Kidney (tissue), 14 donors: Measurements from ENCODE around the gene ZNF106. TPM values are rescaled to one million over a fixed set of nuclear protein-coding genes. Genes with fewer than 3 reads are reported as not detected.
A peak's percentile ranks its signal among the peaks of the same experiment; 100 is the strongest.

Experiments
- DNase-seq, 5 donors: peaks; one replicate each; pipeline ENCODE4 v3.0.0-alpha.2; 2013 to 2020
- FAIRE-seq: peaks from 2 replicates; lab custom pipeline; 2012; peaks lifted over from hg19 to GRCh38; lab: Jason Lieb, UNC
- H3K27ac ChIP-seq, 2 donors: one replicate each; pipeline ENCODE4 v1.7.0; 2013; ENCODE audit warnings: low read depth in 2 of 2, low read length in 2 of 2, inconsistent platforms in 1 of 2
- H3K27me3 ChIP-seq: one replicate; pipeline ENCODE4 v1.7.1; 2013; ENCODE audit warnings: low read length, inconsistent platforms; ENCODE audit not compliant: control insufficient read depth, insufficient read depth
- H3K36me3 ChIP-seq, 3 donors: one replicate each; pipeline versions ENCODE4 v1.7.0 to v1.7.1; 2013; ENCODE audit warnings: low read length in 3 of 3, control low read depth in 1 of 3, inconsistent platforms in 1 of 3; ENCODE audit not compliant: insufficient read depth in 3 of 3, control insufficient read depth in 2 of 3
- H3K4me1 ChIP-seq, 3 donors: one replicate each; pipeline versions ENCODE4 v1.7.0 to v1.7.1; 2013; ENCODE audit warnings: low read length in 3 of 3, inconsistent platforms in 1 of 3, low read depth in 1 of 3; ENCODE audit not compliant: control insufficient read depth in 2 of 3, insufficient read depth in 2 of 3
- H3K4me3 ChIP-seq, 3 donors: one replicate each; pipeline versions ENCODE4 v1.7.0 to v1.8.1; 2013; ENCODE audit warnings: low read length in 3 of 3, control low read depth in 1 of 3, inconsistent platforms in 1 of 3
- H3K9ac ChIP-seq, 3 donors: one replicate each; pipeline versions ENCODE4 v1.7.0 to v1.7.1; 2013; ENCODE audit warnings: low read length in 3 of 3, control low read depth in 1 of 3, inconsistent platforms in 1 of 3
- H3K9me3 ChIP-seq, 3 donors: one replicate each; pipeline versions ENCODE4 v1.7.0 to v1.7.1; 2013; ENCODE audit warnings: low read length in 3 of 3, control low read depth in 1 of 3, inconsistent platforms in 1 of 3; ENCODE audit not compliant: control insufficient read depth in 2 of 3, insufficient read depth in 1 of 3
- intact Hi-C: fragments of 100-400 bp; cut with DNase I; formaldehyde crosslinking; loops from one replicate; pipeline ENCODE4 v1.11.1; 2022
- polyA plus RNA-seq: library from polyadenylated mRNA; stranded (reverse); fragments of 350-450 nt; fragmentation: Illumina TruSeq; extraction: RNeasy Lipid Tissue Mini Kit (QIAGEN cat#74804); gene quantifications from one replicate; pipeline ENCODE4 v1.2.3, GENCODE V29; 2014; ENCODE audit warnings: low read depth, low replicate concordance; ENCODE audit not compliant: insufficient read depth
- total RNA-seq: library from RNA; stranded (reverse); fragmentation: NEBNext Ultra II Directional; extraction: Animal tissue kit (Norgen Biotek cat#: 25700); gene quantifications from one replicate; pipeline ENCODE4 v1.2.1, GENCODE V29; 2021
- TF ChIP-seq, protein P1 (sequence below): IDR thresholded peaks from 3 replicates; pipeline ENCODE4 v1.5.1; 2012; ENCODE audit warnings: mild to moderate bottlenecking, moderate library complexity, borderline replicate concordance; ENCODE audit not compliant: insufficient read depth; ENCODE audit errors: extremely low read depth
- donor health status: control.
- donor health status: control.
- donor health status: control.
- donor health status: control.
- donor health status: control.
- donor health status: DM: yes; HTN: yes; CAD: no.
- donor health status: Normal renal cell carcinoma (clear cell type).

ZNF106 gene
- total and polyA plus RNA-seq, 2 donors from 2014 or later = 7.2 to 52.0 TPM

DNA sequence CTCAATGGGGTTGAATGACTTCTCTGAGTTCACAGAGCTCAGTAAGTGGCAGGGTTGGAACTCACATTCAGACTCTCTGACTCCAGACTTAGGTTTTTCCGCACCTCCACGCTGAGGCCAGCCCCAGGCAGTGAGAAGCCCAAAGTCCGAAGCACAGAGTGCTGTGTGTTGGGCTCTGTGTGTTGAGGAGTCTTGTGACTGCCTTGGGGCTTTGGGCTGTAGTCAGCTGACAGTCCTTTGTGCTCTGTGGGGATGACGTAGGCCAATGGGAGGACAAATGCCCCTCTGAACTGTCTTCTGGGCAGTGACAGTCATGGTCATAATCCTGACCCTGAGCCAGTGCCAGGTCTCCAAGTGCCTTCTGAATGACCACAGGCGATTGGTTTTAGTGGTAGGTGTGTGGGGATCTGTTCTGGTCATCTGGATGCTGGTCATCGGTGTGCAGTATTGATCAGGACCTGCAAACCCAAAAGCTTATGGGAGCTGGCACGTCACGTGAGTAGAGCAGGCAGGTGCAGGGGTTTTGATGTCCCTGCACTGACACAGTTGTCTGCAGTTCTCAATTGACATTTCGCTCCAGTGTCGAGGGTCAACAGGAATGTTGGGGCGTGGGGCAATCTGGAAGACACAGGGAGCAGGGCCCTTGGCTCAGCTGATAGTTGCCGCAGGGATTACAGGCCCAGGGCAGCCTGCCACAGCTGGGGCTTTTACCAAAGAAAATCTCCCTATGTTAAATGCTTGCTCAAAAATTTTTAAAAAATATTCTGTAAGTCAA, 86.3 kb downstream of the ZNF106 start:
- Histone ChIP-seq H3K9ac (no peak overlapping the region), H3K36me3 (peaks cover 0 to 11% (median 11%) of the 10 kb centered on the region in 3 donors), H3K4me3 (peak overlapping the region in 1 of 3 donors; percentile 46), H3K27ac (peak overlapping the region; percentile 66 to 69), H3K9me3 (no peaks in the 10 kb centered on the region), H3K4me1 (peaks cover 0 to 4% (median 3%) of the 10 kb centered on the region in 3 donors), H3K27me3 (no peaks in the 10 kb centered on the region)
- peak in 1 of 5 donors; percentile 27 for DNase-seq
- intact Hi-C loops = no loop called here
- FAIRE-seq = no peak
- TF ChIP-seq, protein P1, sequence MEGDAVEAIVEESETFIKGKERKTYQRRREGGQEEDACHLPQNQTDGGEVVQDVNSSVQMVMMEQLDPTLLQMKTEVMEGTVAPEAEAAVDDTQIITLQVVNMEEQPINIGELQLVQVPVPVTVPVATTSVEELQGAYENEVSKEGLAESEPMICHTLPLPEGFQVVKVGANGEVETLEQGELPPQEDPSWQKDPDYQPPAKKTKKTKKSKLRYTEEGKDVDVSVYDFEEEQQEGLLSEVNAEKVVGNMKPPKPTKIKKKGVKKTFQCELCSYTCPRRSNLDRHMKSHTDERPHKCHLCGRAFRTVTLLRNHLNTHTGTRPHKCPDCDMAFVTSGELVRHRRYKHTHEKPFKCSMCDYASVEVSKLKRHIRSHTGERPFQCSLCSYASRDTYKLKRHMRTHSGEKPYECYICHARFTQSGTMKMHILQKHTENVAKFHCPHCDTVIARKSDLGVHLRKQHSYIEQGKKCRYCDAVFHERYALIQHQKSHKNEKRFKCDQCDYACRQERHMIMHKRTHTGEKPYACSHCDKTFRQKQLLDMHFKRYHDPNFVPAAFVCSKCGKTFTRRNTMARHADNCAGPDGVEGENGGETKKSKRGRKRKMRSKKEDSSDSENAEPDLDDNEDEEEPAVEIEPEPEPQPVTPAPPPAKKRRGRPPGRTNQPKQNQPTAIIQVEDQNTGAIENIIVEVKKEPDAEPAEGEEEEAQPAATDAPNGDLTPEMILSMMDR = no peak

DNA sequence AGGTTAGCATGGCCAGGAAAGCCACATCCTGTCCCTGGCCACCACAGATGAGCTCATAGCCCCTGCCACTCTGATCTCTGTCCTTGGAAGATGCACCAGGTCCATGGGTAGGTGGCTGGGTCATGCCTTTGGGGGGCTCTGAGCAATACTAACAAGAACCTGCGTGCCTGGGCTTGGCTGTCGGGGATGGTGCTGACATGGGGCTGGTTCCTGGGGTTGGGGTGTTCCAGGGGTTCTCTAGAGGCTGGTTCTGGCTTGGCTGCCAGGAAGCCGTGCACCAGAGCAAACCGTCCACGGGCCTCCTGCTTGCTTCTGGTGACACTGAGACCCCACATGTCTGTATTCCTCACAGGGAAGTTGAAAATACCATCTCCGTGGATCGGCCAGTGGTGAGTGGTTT, 87.6 kb downstream of the ZNF106 start:
- H3K9ac ChIP-seq = no peak overlapping the region
- no peaks in the 10 kb centered on the region for H3K27me3 ChIP-seq
- no peak overlapping the region for H3K4me3 ChIP-seq
- FAIRE-seq (no peak), DNase-seq (no peak)
- no peaks in the 10 kb centered on the region for H3K9me3 ChIP-seq
- peak overlapping the region in 1 of 2 donors; percentile 66 for H3K27ac ChIP-seq
- H3K4me1 ChIP-seq = peaks cover 0 to 4% (median 3%) of the 10 kb centered on the region in 3 donors
- intact Hi-C loops = no loop called here
- TF ChIP-seq, protein P1 = no peak
- peaks cover 0 to 13% (median 11%) of the 10 kb centered on the region in 3 donors for H3K36me3 ChIP-seq

DNA sequence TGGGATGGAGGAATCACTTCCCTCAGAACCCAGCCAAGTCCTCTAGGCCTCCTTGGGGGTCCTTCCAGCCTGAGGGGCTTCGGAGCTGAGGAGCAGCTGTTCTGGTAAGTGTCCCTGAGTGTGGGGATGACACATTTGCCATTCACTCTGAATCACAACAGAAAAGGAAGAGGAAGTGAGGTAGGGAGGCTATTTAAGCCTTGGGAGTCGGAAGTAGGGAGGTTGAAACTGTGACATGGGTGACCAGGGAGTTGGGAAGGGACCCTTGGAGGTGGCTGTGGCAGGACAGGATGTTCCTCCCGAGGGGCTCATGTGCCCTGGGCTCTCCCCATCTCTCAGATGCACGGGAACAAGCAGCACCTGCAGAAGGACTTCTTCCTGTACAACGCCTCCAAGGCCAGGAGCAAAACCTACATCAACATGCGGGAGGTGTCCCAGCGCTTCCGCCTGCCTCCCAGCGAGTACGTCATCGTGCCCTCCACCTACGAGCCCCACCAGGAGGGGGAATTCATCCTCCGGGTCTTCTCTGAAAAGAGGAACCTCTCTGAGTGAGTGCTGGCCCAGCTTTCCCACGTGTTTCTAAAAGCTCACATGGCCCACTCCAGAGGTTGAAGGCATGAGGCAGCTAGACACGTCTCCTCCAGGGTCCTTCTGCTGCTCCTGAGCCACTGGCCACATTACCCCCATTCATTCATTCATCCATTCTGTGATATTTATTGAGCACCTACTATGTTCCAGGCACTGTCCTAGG, 88.3 kb downstream of the ZNF106 start:
- no peaks in the 10 kb centered on the region for H3K9me3 ChIP-seq
- H3K4me1 ChIP-seq = peaks cover 0 to 4% (median 3%) of the 10 kb centered on the region in 3 donors
- TF ChIP-seq, protein P1 = no peak
- DNase-seq (no peak), FAIRE-seq (no peak)
- no peak overlapping the region for H3K9ac ChIP-seq
- H3K36me3 ChIP-seq = peaks cover 0 to 13% (median 11%) of the 10 kb centered on the region in 3 donors
- no peak overlapping the region for H3K27ac ChIP-seq
- H3K4me3 ChIP-seq = no peak overlapping the region
- intact Hi-C loops = no loop called here
- no peaks in the 10 kb centered on the region for H3K27me3 ChIP-seq
